SU-DHL-6 (cell line): Measurements from ENCODE around the gene TPO.
A peak's percentile ranks its signal among the peaks of the same experiment; 100 is the strongest.

ENCODE experiments used
- H2AFZ ChIP-seq: fragments of 200-600 bp; sonication (generic); 2 replicates; pipeline ENCODE4 v1.6.1; 2014; ENCODE audit warnings: low read depth, mild to moderate bottlenecking, moderate library complexity, mixed read lengths, antibody characterized with exemption, low read length; ENCODE audit not compliant: severe bottlenecking
- H3F3A ChIP-seq: fragments of 200-600 bp; shearing (Covaris generic); 2 replicates; pipeline ENCODE4 v1.6.0; 2016; ENCODE audit warnings: antibody characterized with exemption, mild to moderate bottlenecking; ENCODE audit not compliant: insufficient read depth
- H3K27ac ChIP-seq: fragments of 200-600 bp; sonication (generic); 2 replicates; pipeline ENCODE4 v1.5.1; 2016; ENCODE audit warnings: low read depth, mild to moderate bottlenecking, low read length, moderate library complexity, mixed read lengths
- H3K27me3 ChIP-seq: fragments of 200-600 bp; sonication (generic), shearing (Covaris generic); 2 replicates; pipeline ENCODE4 v1.6.0; 2014; ENCODE audit warnings: mild to moderate bottlenecking, low read length
- H3K36me3 ChIP-seq: fragments of 200-600 bp; sonication (generic); 2 replicates; pipeline ENCODE4 v1.6.1; 2014; ENCODE audit warnings: mild to moderate bottlenecking, low read length, mixed read lengths
- H3K4me2 ChIP-seq: fragments of 300-600, 200-600 bp; shearing (Covaris generic), sonication (generic); 2 replicates; pipeline ENCODE4 v1.6.0; 2014; ENCODE audit warnings: low read length, low read depth, mild to moderate bottlenecking; ENCODE audit not compliant: poor library complexity, severe bottlenecking
- H3K4me3 ChIP-seq: fragments of 200-600 bp; sonication (generic); 2 replicates; pipeline ENCODE4 v1.5.1; 2014; ENCODE audit warnings: antibody characterized with exemption, low read length, mild to moderate bottlenecking, mixed read lengths; ENCODE audit not compliant: insufficient read depth, poor library complexity, severe bottlenecking
- H3K79me2 ChIP-seq: fragments of 200-600 bp; sonication (generic); 2 replicates; pipeline ENCODE4 v1.6.1; 2014; ENCODE audit warnings: mild to moderate bottlenecking, low read length, moderate library complexity; ENCODE audit not compliant: insufficient read depth
- H3K9ac ChIP-seq: fragments of 200-600 bp; sonication (generic); 2 replicates; pipeline ENCODE4 v1.7.0; 2014; ENCODE audit warnings: mild to moderate bottlenecking, low read length
- H3K9me2 ChIP-seq: fragments of 200-600 bp; sonication (generic); replicated peaks from 2 replicates; pipeline ENCODE4 v1.6.1; 2014; ENCODE audit warnings: low read length; ENCODE audit not compliant: insufficient read depth
- H3K9me3 ChIP-seq: fragments of 200-600 bp; sonication (generic); 2 replicates; pipeline ENCODE4 v1.6.1; 2014; ENCODE audit warnings: low read length, mixed read lengths; ENCODE audit not compliant: insufficient read depth
- H4K20me1 ChIP-seq: fragments of 200-600 bp; sonication (generic); 2 replicates; pipeline ENCODE4 v1.6.1; 2014; ENCODE audit warnings: low read depth, mild to moderate bottlenecking, antibody characterized with exemption, low read length, moderate library complexity, mixed read lengths
- CTCF ChIP-seq: fragments of 200-600 bp; sonication (generic); IDR thresholded peaks from one replicate; pipeline ENCODE4 v1.5.1; 2017; ENCODE audit warnings: antibody characterized with exemption, mild to moderate bottlenecking, low read length, moderate library complexity; ENCODE audit not compliant: insufficient read depth, poor library complexity, severe bottlenecking
- EZH2phosphoT487 ChIP-seq: fragments of 200-600 bp; sonication (generic), shearing (Covaris generic); conservative IDR thresholded peaks from 2 replicates; pipeline ENCODE4 v1.6.1; 2018; ENCODE audit warnings: mild to moderate bottlenecking, antibody characterized with exemption, low read length, moderate library complexity, mixed read lengths

Gene TPO

GRCh38 chr2:1438972-1439371, 25.7 kb downstream of the TPO start:
- H3K4me3 ChIP-seq, result no peak overlapping the region
- H3K27me3 ChIP-seq, result no peaks in the 10 kb centered on the region
- H3K9ac ChIP-seq, result no peak overlapping the region
- no peaks in the 10 kb centered on the region for H3F3A ChIP-seq
- TF ChIP-seq EZH2phosphoT487, result no peak
- TF ChIP-seq CTCF, result no peak
- H2AFZ ChIP-seq, result no peak overlapping the region
- no peaks in the 10 kb centered on the region for H3K36me3 ChIP-seq
- peak overlapping the region; percentile 56 for H3K27ac ChIP-seq
- no peaks in the 10 kb centered on the region for H4K20me1 ChIP-seq
- H3K9me2 ChIP-seq, result no peaks in the 10 kb centered on the region
- H3K79me2 ChIP-seq, result no peaks in the 10 kb centered on the region
- no peak overlapping the region for H3K4me2 ChIP-seq
- no peaks in the 10 kb centered on the region for H3K9me3 ChIP-seq

GRCh38 chr2:1440581-1440980, 27.3 kb downstream of the TPO start:
- no peaks in the 10 kb centered on the region for H3K9me2 ChIP-seq
- no peaks in the 10 kb centered on the region for H4K20me1 ChIP-seq
- H3K9me3 ChIP-seq, result no peaks in the 10 kb centered on the region
- no peak overlapping the region for H3K4me2 ChIP-seq
- no peaks in the 10 kb centered on the region for H3K27me3 ChIP-seq
- H3K79me2 ChIP-seq, result no peaks in the 10 kb centered on the region
- TF ChIP-seq EZH2phosphoT487 (no peak), CTCF (no peak)
- no peak overlapping the region for H3K9ac ChIP-seq
- H3F3A ChIP-seq, result no peaks in the 10 kb centered on the region
- H2AFZ ChIP-seq, result no peak overlapping the region
- H3K4me3 ChIP-seq, result no peak overlapping the region
- H3K36me3 ChIP-seq, result no peaks in the 10 kb centered on the region
- no peak overlapping the region for H3K27ac ChIP-seq

- Histone ChIP-seq H3F3A (no peaks in the 10 kb centered on the region), H3K9me2 (no peaks in the 10 kb centered on the region), H2AFZ (no peak overlapping the region), H3K4me3 (no peak overlapping the region), H3K36me3 (no peaks in the 10 kb centered on the region), H3K4me2 (no peak overlapping the region), H3K9me3 (no peaks in the 10 kb centered on the region), H3K27ac (no peak overlapping the region), H3K9ac (no peak overlapping the region), H3K27me3 (no peaks in the 10 kb centered on the region), H3K79me2 (no peaks in the 10 kb centered on the region), H4K20me1 (no peaks in the 10 kb centered on the region)
- TF ChIP-seq EZH2phosphoT487 (no peak), CTCF (no peak)
These were observed 33.0 kb downstream of the TPO start for GRCh38 chr2:1446301-1446700.

- H3F3A ChIP-seq, result no peaks in the 10 kb centered on the region
These were observed 34.7 kb downstream of the TPO start for GRCh38 chr2:1448009-1448408.

More at GRCh38 chr2:1448009-1448408, 34.7 kb downstream of the TPO start:
- no peaks in the 10 kb centered on the region for H3K9me3 ChIP-seq
- no peaks in the 10 kb centered on the region for H4K20me1 ChIP-seq
- H3K9ac ChIP-seq, result no peak overlapping the region
- H3K4me2 ChIP-seq, result no peak overlapping the region
- no peak overlapping the region for H2AFZ ChIP-seq
- no peaks in the 10 kb centered on the region for H3K79me2 ChIP-seq
- no peaks in the 10 kb centered on the region for H3K27me3 ChIP-seq
- no peaks in the 10 kb centered on the region for H3K9me2 ChIP-seq
- H3K36me3 ChIP-seq, result no peaks in the 10 kb centered on the region
- no peak overlapping the region for H3K27ac ChIP-seq
- TF ChIP-seq CTCF, result no peak
- no peak for TF ChIP-seq EZH2phosphoT487
- H3K4me3 ChIP-seq, result no peak overlapping the region
